ENCODE measurements around the gene TRIM6.

DNA sequence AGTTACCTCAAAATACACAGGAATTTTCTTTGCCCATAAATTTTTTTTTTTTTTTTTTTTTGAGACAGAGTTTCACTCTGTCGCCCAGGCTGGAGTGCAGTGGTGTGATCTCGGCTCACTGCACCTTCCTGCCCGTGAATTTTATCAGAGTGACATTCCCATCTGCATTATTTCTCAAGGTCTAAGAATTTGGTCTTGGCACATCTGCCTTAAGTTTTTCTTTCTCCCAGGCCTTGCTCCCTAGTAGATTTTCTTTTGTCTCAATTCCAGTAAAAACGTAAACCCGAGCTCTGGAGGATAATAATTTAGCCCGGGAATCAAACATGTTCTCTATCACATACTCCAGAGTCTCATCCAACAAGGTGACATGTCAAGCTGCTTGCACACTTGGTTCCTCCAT is 12.4 kb downstream of the TRIM6 start:
- TF ChIP-seq, protein P1, sequence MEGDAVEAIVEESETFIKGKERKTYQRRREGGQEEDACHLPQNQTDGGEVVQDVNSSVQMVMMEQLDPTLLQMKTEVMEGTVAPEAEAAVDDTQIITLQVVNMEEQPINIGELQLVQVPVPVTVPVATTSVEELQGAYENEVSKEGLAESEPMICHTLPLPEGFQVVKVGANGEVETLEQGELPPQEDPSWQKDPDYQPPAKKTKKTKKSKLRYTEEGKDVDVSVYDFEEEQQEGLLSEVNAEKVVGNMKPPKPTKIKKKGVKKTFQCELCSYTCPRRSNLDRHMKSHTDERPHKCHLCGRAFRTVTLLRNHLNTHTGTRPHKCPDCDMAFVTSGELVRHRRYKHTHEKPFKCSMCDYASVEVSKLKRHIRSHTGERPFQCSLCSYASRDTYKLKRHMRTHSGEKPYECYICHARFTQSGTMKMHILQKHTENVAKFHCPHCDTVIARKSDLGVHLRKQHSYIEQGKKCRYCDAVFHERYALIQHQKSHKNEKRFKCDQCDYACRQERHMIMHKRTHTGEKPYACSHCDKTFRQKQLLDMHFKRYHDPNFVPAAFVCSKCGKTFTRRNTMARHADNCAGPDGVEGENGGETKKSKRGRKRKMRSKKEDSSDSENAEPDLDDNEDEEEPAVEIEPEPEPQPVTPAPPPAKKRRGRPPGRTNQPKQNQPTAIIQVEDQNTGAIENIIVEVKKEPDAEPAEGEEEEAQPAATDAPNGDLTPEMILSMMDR (IDR thresholded peaks at IDR 0.05; ENCODE audit: insufficient read depth, low read depth, low read length): no peak
- no peak for TF ChIP-seq EZH2 (IDR thresholded peaks at IDR 0.05; ENCODE audit: insufficient read depth, low read length)
